Gastrocnemius medialis (tissue), 4 donors: ENCODE measurements around the gene DDIT3. TPM values are rescaled to one million over a fixed set of nuclear protein-coding genes. Genes with fewer than 3 reads are reported as not detected.

Experiments used
- ATAC-seq, 2 donors: fragments of 150-250 bp; one replicate each; pipeline ENCODE4 v1.9.1; 2016
- DNase-seq, 2 donors: peaks; one replicate each; pipeline ENCODE4 v3.0.0-alpha.2; 2019
- H3K27ac ChIP-seq, 4 donors: fragments of 200-600 bp; sonication (generic); 1 replicate in 1 of 4; 2 replicates in 3 of 4; pipeline ENCODE4 v1.5.1; 2016 to 2018; ENCODE audit warnings: mild to moderate bottlenecking in 2 of 4, moderate library complexity in 1 of 4
- H3K27me3 ChIP-seq, 3 donors: fragments of 200-600 bp; sonication (generic) in 2 of 3; 1 replicate in 1 of 3; 2 replicates in 2 of 3; pipeline versions ENCODE4 v1.5.1 to v1.6.0; 2016 to 2019; ENCODE audit warnings: mild to moderate bottlenecking in 1 of 3, moderate library complexity in 1 of 3
- H3K36me3 ChIP-seq, 2 donors: fragments of 200-600 bp; sonication (generic) in 1 of 2; one replicate each; pipeline ENCODE4 v1.5.1; 2017 to 2018
- H3K4me1 ChIP-seq, 2 donors: fragments of 200-600 bp; sonication (generic) in 1 of 2; one replicate each; pipeline ENCODE4 v1.5.1; 2016 to 2017; ENCODE audit warnings: mild to moderate bottlenecking in 2 of 2
- H3K4me3 ChIP-seq, 4 donors: fragments of 200-600 bp; sonication (generic) in 3 of 4; 1 replicate in 1 of 4; 2 replicates in 3 of 4; pipeline ENCODE4 v1.5.1; 2016 to 2019; ENCODE audit warnings: mild to moderate bottlenecking in 2 of 4
- H3K9me3 ChIP-seq, 3 donors: fragments of 200-600 bp; sonication (generic) in 2 of 3; 1 replicate in 1 of 3; 2 replicates in 2 of 3; pipeline ENCODE4 v1.5.1; 2016 to 2019
- CTCF ChIP-seq, 5 experiments: fragments of 450-650 bp in 3 of 5; fragments of 200-600 bp in 2 of 5; sonication (generic) in 2 of 5; IDR thresholded peaks in 4 of 5; conservative IDR thresholded peaks in 1 of 5; 1 replicate in 4 of 5; 2 replicates in 1 of 5; pipeline ENCODE4 v1.5.1; 2016 to 2019; ENCODE audit warnings: antibody characterized with exemption in 5 of 5, mild to moderate bottlenecking in 3 of 5, moderate library complexity in 3 of 5
- POLR2A ChIP-seq, 2 donors: fragments of 450-650 bp; IDR thresholded peaks; one replicate each; pipeline ENCODE4 v1.6.1; 2017; ENCODE audit warnings: antibody characterized with exemption in 2 of 2, mild to moderate bottlenecking in 2 of 2, moderate library complexity in 2 of 2
- in situ Hi-C, 4 donors: fragments of 200-750 bp; cut with MboI; loops; one replicate each; pipeline versions ENCODE4 v1.15.0 to v1.8.0; 2017; ENCODE audit warnings: low sequenced_read_pairs in 4 of 4
- intact Hi-C: fragments of 100-400 bp; cut with DNase I; formaldehyde crosslinking; loops from one replicate; pipeline ENCODE4 v1.15.1; 2023; ENCODE audit warnings: low total_unique reads
- total RNA-seq, 4 donors: library from RNA; depleted of rRNA; stranded (reverse); fragments of >200 nt; gene quantifications; one replicate each; pipeline versions ENCODE4 v1.1.0 to v1.2.3, GENCODE V29; 2016

DDIT3 gene
- total RNA-seq, 4 donors from 2014 or later, result 11.8 to 46.4 (median 17.1) TPM

DNA sequence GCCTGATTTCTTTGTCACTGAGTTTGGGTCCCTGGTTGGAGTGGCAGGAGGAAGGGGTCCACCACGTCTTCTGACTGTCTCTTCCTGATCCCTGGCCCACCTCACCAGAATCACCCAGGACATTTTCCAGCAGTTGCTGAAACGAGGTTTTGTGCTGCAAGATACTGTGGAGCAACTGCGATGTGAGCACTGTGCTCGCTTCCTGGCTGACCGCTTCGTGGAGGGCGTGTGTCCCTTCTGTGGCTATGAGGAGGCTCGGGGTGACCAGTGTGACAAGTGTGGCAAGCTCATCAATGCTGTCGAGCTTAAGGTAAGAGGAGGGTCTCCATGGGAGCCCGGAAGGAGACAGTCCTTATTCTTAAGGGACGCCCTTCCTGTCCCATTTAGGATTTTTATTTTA is 20.1 kb downstream of the DDIT3 start:
- no peak for ATAC-seq
- TF ChIP-seq CTCF (IDR thresholded peaks at IDR 0.05 in 4 of 5, conservative IDR thresholded peaks at IDR 0.05 in 1 of 5), result no peak
- no peak for TF ChIP-seq POLR2A (IDR thresholded peaks at IDR 0.05)
- no peak overlapping the region for H3K27ac ChIP-seq
- DNase-seq, result no peak
- in situ Hi-C loops (loop anchor here in 1 of 4 donors (25.0 kb wide), 1 partner anchor 863 kb away; the partner anchor contains the start of genes ATP5F1B and BAZ2A), intact Hi-C loops (no loop called here)
- H3K9me3 ChIP-seq, result no peaks in the 10 kb centered on the region
- H3K36me3 ChIP-seq, result peaks cover 0 to 74% of the 10 kb centered on the region in 2 donors
- H3K4me1 ChIP-seq, result no peaks in the 10 kb centered on the region
- H3K4me3 ChIP-seq, result no peak overlapping the region
- H3K27me3 ChIP-seq, result no peaks in the 10 kb centered on the region

- H3K9me3 ChIP-seq, result no peaks in the 10 kb centered on the region
- no peaks in the 10 kb centered on the region for H3K27me3 ChIP-seq
- H3K27ac ChIP-seq, result no peak overlapping the region
- peaks cover 0 to 58% of the 10 kb centered on the region in 2 donors for H3K36me3 ChIP-seq
- no peaks in the 10 kb centered on the region for H3K4me1 ChIP-seq
- ATAC-seq (no peak), DNase-seq (no peak)
- TF ChIP-seq CTCF (IDR thresholded peaks at IDR 0.05 in 4 of 5, conservative IDR thresholded peaks at IDR 0.05 in 1 of 5), result no peak
- no peak for TF ChIP-seq POLR2A (IDR thresholded peaks at IDR 0.05)
- no peak overlapping the region for H3K4me3 ChIP-seq
- in situ Hi-C loops, result no loop called here
- intact Hi-C loops, result no loop called here
Observed at GRCh38 chr12:57498571-57498970, 21.7 kb downstream of the DDIT3 start.

DNA sequence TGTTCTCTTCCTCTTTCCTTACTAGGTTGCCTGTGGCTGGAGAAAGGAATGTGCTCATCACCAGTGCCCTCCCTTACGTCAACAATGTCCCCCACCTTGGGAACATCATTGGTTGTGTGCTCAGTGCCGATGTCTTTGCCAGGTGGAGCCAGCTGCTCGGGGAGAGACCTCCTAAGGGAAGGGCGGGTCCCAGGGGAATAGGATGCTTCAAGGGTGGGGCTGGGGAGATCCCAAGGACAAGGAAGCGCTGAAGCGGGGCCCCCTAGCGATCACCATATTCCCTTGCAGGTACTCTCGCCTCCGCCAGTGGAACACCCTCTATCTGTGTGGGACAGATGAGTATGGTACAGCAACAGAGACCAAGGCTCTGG is 22.2 kb downstream of the DDIT3 start:
- DNase-seq (no peak), ATAC-seq (no peak)
- in situ Hi-C loops (no loop called here), intact Hi-C loops (no loop called here)
- H3K4me3 ChIP-seq, result no peak overlapping the region
- no peaks in the 10 kb centered on the region for H3K4me1 ChIP-seq
- TF ChIP-seq CTCF (IDR thresholded peaks at IDR 0.05 in 4 of 5, conservative IDR thresholded peaks at IDR 0.05 in 1 of 5) (no peak), POLR2A (IDR thresholded peaks at IDR 0.05) (no peak)
- H3K27ac ChIP-seq, result no peak overlapping the region
- H3K9me3 ChIP-seq, result no peaks in the 10 kb centered on the region
- no peaks in the 10 kb centered on the region for H3K27me3 ChIP-seq
- peaks cover 0 to 53% of the 10 kb centered on the region in 2 donors for H3K36me3 ChIP-seq

GRCh38 chr12:57497223-57498131 is 22.8 kb downstream of the DDIT3 start:
- intact Hi-C loops (no loop called here), in situ Hi-C loops (no loop called here)
- TF ChIP-seq POLR2A (IDR thresholded peaks at IDR 0.05), result no peak
- no peak for TF ChIP-seq CTCF (IDR thresholded peaks at IDR 0.05 in 4 of 5, conservative IDR thresholded peaks at IDR 0.05 in 1 of 5)
- Histone ChIP-seq H3K4me1 (no peaks in the 10 kb centered on the region), H3K4me3 (no peak overlapping the region), H3K27me3 (no peaks in the 10 kb centered on the region), H3K27ac (no peak overlapping the region), H3K36me3 (peaks cover 0 to 52% of the 10 kb centered on the region in 2 donors), H3K9me3 (no peaks in the 10 kb centered on the region)
- DNase-seq (no peak), ATAC-seq (peak; percentile 65 to 91)
